WERI-Rb-1 (cell line): Measurements from ENCODE around the gene ACSL5.

Source experiments
- DNase-seq: peaks from one replicate; pipeline ENCODE4 v3.0.0-alpha.2; 2020
- H3K27ac ChIP-seq: fragments of 250-450 bp; sonication (Bioruptor Pico); 2 replicates; pipeline ENCODE4 v1.5.1; 2020; ENCODE audit warnings: mild to moderate bottlenecking, moderate library complexity
- H3K27me3 ChIP-seq: fragments of 250-450 bp; sonication (Bioruptor Pico); 2 replicates; pipeline ENCODE4 v1.5.1; 2021; ENCODE audit warnings: mild to moderate bottlenecking, low read depth, moderate library complexity; ENCODE audit not compliant: insufficient read depth, severe bottlenecking
- H3K36me3 ChIP-seq: fragments of 250-450 bp; sonication (Bioruptor Pico); 2 replicates; pipeline ENCODE4 v1.5.1; 2020; ENCODE audit warnings: mild to moderate bottlenecking, moderate library complexity
- H3K4me3 ChIP-seq: 2 replicates; pipeline ENCODE4 v1.5.1; 2011; ENCODE audit warnings: low read depth, mild to moderate bottlenecking, control low read depth, low read length
- H3K9me3 ChIP-seq: fragments of 250-450 bp; sonication (Bioruptor Pico); 2 replicates; pipeline ENCODE4 v1.5.1; 2021; ENCODE audit warnings: mild to moderate bottlenecking, moderate library complexity; ENCODE audit not compliant: severe bottlenecking
- TF ChIP-seq, protein P1 (sequence below): IDR thresholded peaks from 2 replicates; pipeline ENCODE4 v1.5.1; 2011; ENCODE audit warnings: low read depth, mild to moderate bottlenecking, control low read depth, inconsistent platforms, low read length

ACSL5 gene

DNA sequence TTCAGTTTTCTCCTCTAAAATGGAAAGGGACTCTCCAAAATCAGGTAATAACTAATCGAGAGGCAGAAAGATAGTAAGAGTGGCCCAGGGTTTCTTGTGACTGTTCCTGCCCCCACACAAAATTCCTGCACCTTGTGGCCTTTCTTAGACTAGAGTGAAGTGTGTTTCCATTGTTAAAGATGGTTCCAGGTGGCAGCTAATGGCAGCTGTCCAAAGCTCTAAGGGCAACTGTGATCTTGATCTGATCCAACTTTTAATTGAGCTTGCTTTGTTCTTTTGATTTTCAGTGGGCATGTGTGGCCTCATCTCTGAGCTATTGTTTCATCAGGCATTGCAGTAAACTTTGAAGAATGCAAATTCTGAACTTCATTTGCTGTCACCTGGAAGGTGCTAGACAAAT is 19.4 kb downstream of the ACSL5 start:
- H3K9me3 ChIP-seq, result no peaks in the 10 kb centered on the region
- TF ChIP-seq, protein P1, sequence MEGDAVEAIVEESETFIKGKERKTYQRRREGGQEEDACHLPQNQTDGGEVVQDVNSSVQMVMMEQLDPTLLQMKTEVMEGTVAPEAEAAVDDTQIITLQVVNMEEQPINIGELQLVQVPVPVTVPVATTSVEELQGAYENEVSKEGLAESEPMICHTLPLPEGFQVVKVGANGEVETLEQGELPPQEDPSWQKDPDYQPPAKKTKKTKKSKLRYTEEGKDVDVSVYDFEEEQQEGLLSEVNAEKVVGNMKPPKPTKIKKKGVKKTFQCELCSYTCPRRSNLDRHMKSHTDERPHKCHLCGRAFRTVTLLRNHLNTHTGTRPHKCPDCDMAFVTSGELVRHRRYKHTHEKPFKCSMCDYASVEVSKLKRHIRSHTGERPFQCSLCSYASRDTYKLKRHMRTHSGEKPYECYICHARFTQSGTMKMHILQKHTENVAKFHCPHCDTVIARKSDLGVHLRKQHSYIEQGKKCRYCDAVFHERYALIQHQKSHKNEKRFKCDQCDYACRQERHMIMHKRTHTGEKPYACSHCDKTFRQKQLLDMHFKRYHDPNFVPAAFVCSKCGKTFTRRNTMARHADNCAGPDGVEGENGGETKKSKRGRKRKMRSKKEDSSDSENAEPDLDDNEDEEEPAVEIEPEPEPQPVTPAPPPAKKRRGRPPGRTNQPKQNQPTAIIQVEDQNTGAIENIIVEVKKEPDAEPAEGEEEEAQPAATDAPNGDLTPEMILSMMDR, result no peak
- no peak overlapping the region for H3K27ac ChIP-seq
- no peak for DNase-seq
- H3K4me3 ChIP-seq, result no peak overlapping the region
- no peaks in the 10 kb centered on the region for H3K36me3 ChIP-seq
- H3K27me3 ChIP-seq, result peaks cover 2% of the 10 kb centered on the region

DNA sequence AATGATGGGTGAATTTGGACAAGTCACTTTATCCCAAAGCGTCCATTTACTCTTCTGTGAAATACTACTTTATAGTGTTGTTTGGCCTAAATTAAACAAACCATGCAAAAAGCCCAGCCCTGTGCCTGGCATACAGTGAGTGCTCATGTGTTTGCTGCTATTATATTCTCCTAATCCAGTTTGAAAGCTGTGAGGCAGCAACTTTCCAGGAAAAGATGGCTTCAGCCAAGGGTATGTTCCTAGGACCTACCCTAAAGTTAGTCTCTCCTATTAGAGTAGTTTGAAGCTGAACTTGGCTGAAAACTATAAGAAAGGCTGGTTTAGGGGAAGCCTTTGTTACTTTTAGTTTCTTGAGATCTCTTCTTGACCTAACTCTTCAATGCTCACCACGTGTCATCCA is 19.9 kb downstream of the ACSL5 start:
- Histone ChIP-seq H3K9me3 (no peaks in the 10 kb centered on the region), H3K36me3 (no peaks in the 10 kb centered on the region), H3K27ac (no peak overlapping the region), H3K27me3 (peaks cover 2% of the 10 kb centered on the region), H3K4me3 (no peak overlapping the region)
- TF ChIP-seq, protein P1, result no peak
- DNase-seq, result no peak

DNA sequence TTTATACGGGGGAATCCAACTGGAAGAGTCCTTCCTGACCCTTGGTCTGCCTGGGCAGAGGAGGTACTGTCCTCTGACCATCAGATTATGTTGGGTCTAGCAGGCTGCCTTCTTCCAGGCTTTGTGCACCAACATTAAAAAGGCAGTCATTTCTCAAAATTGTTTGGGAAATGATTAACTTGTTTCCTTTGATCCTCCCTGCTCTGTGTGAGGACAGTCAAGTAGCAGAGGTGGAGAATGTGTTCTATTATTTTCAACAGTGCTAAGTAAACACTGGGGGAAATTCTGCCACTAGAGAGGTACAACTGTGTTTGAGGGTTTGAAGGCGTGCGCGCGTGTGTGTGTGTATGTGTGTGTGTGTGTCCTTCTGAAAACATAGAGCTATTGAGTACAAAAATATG is 20.6 kb downstream of the ACSL5 start:
- H3K4me3 ChIP-seq, result no peak overlapping the region
- H3K27me3 ChIP-seq, result peaks cover 2% of the 10 kb centered on the region
- no peak for DNase-seq
- no peaks in the 10 kb centered on the region for H3K9me3 ChIP-seq
- no peak overlapping the region for H3K27ac ChIP-seq
- TF ChIP-seq, protein P1, result no peak
- H3K36me3 ChIP-seq, result no peaks in the 10 kb centered on the region

DNA sequence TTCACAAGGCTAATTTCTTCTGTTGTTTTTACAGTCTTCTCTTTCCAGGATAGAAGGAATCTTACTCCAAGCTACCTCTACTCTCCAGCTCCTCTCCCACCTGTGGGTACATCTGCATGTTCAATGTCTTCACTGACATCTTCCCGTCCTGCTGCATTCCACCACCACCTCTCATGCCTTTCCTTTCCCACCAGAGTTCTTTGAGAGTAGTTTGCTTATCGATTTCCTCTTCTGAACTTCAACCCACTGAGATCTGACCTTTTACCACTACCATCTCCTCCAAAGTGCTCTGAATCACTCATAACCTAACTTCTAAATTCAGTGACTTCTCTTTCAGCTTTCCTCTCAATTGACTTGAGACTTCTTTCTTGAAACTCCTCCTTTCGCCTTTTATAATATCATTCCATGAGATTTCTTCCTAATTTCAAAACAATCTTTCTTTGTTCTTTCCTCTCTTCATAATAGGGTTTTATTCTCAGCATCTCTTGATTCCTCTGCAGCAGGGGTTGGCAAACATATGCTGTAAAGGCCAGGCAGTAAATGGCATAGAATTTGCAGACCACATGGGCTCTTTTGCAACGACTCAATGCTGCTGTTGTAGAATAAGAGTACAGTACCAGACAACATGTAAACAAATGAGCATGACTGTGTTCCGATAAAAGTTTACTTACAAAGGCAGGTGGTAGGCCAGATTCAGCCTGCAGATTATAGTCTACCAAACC is 22.1 kb downstream of the ACSL5 start:
- TF ChIP-seq, protein P1, result no peak
- Histone ChIP-seq H3K36me3 (no peaks in the 10 kb centered on the region), H3K27me3 (peaks cover 2% of the 10 kb centered on the region), H3K27ac (no peak overlapping the region), H3K9me3 (no peaks in the 10 kb centered on the region), H3K4me3 (no peak overlapping the region)
- no peak for DNase-seq

DNA sequence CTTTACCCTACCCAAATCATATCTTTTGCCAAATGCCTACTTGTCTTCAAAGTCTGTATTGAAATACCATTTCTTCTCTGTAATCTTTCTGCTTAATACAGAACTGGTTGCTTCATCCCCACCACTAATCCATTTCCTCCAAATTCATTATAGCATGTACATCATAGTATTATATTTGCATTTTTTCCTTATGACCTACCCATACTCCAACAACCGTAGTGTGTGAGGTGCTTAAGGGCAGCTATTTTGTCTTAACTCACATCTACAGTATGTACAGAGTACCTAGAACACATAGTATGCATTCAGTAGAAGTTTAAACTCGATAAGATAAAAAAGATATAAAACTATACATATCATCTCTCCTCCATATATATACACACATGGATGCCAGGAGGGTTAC is 23.7 kb downstream of the ACSL5 start:
- Histone ChIP-seq H3K36me3 (no peaks in the 10 kb centered on the region), H3K27me3 (peaks cover 2% of the 10 kb centered on the region), H3K4me3 (no peak overlapping the region), H3K27ac (no peak overlapping the region), H3K9me3 (no peaks in the 10 kb centered on the region)
- TF ChIP-seq, protein P1, result no peak
- DNase-seq, result no peak

DNA sequence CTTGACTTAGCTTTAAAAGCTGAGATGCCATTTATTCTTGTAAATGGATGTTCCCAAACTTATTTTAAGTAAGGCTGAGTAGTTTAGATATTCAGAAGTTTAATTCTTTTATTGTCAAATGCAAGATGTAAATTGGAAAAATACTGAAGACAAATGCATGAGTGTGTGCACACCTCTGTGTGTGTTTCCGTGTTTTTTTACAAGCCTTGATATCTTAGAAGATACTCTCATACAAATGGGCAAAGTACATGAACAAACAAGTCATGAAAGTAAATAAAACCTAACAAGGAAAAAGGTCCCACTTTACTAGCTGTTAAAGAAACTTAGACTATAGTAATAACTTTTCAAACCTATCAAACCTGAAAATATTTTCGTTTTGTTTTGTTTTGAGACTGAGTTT is 29.0 kb downstream of the ACSL5 start:
- H3K27me3 ChIP-seq, result no peaks in the 10 kb centered on the region
- H3K9me3 ChIP-seq, result no peaks in the 10 kb centered on the region
- no peak overlapping the region for H3K27ac ChIP-seq
- TF ChIP-seq, protein P1, result no peak
- H3K36me3 ChIP-seq, result no peaks in the 10 kb centered on the region
- no peak overlapping the region for H3K4me3 ChIP-seq
- no peak for DNase-seq
